GM23338 (cell line): Measurements from ENCODE around the gene AKAP17A.

Experiments used
- CREB1 ChIP-seq: fragments of 250-450 bp; sonication (Bioruptor Pico); IDR thresholded peaks from 2 replicates; pipeline ENCODE4 v1.5.0; 2020; ENCODE audit warnings: low read depth, mild to moderate bottlenecking, moderate library complexity
- CTCF ChIP-seq, 2 experiments: fragments of 200-600 bp in 1 of 2; sonication (generic) in 1 of 2; conservative IDR thresholded peaks; 2 replicates each; pipeline versions ENCODE4 v1.5.1 to v1.6.1; 2016 to 2017; ENCODE audit warnings: antibody characterized with exemption in 2 of 2, low read depth in 2 of 2, mild to moderate bottlenecking in 2 of 2, moderate library complexity in 1 of 2
- ETS1 ChIP-seq: IDR thresholded peaks from 2 replicates; pipeline ENCODE4 v1.6.1; 2016; ENCODE audit warnings: antibody characterized with exemption
- EZH2 ChIP-seq: fragments of 200-600 bp; sonication (generic); IDR thresholded peaks from one replicate; pipeline ENCODE4 v1.8.0; 2017; ENCODE audit warnings: antibody characterized with exemption, mild to moderate bottlenecking, low read depth; ENCODE audit not compliant: unreplicated experiment
- EZH2phosphoT487 ChIP-seq: fragments of 200-600 bp; sonication (generic); IDR thresholded peaks from one replicate; pipeline ENCODE4 v1.8.1; 2018; ENCODE audit warnings: antibody characterized with exemption; ENCODE audit not compliant: unreplicated experiment
- JUNB ChIP-seq: IDR thresholded peaks from one replicate; pipeline ENCODE4 v1.6.1; 2016; ENCODE audit warnings: antibody characterized with exemption; ENCODE audit not compliant: unreplicated experiment
- NANOG ChIP-seq: IDR thresholded peaks from 2 replicates; pipeline ENCODE4 v1.6.1; 2016; ENCODE audit warnings: antibody characterized with exemption, borderline replicate concordance
- POLR2AphosphoS5 ChIP-seq: IDR thresholded peaks from 2 replicates; pipeline ENCODE4 v1.6.1; 2016; ENCODE audit warnings: antibody characterized with exemption, low read depth
- REST ChIP-seq: IDR thresholded peaks from one replicate; pipeline ENCODE4 v1.6.1; 2018; ENCODE audit warnings: antibody characterized with exemption; ENCODE audit not compliant: unreplicated experiment
- STAT1 ChIP-seq: IDR thresholded peaks from one replicate; pipeline ENCODE4 v1.6.1; 2016; ENCODE audit warnings: antibody characterized with exemption; ENCODE audit not compliant: unreplicated experiment
- ZNF114 ChIP-seq: fragments of 250-450 bp; sonication (Bioruptor Pico); IDR thresholded peaks from 2 replicates; pipeline ENCODE4 v1.5.0; 2020; ENCODE audit warnings: mild to moderate bottlenecking, moderate library complexity
- ZNF331 ChIP-seq: fragments of 250-450 bp; sonication (Bioruptor Pico); IDR thresholded peaks from 2 replicates; pipeline ENCODE4 v1.5.0; 2020; ENCODE audit warnings: low read depth, mild to moderate bottlenecking, moderate library complexity

GRCh38 chrX:1629244-1629643 lies 37.8 kb downstream of the AKAP17A start:
- TF ChIP-seq CTCF (conservative IDR thresholded peaks at IDR 0.05; ENCODE audit: low read depth in 2 of 2): no peak
- no peak for TF ChIP-seq REST
- no peak for TF ChIP-seq EZH2
- TF ChIP-seq EZH2phosphoT487: no peak
- no peak for TF ChIP-seq POLR2AphosphoS5
- TF ChIP-seq CREB1 (CRISPR knock-in tag): no peak
- no peak for TF ChIP-seq ZNF331 (CRISPR knock-in tag)
- TF ChIP-seq STAT1: no peak
- no peak for TF ChIP-seq NANOG
- no peak for TF ChIP-seq ETS1
- no peak for TF ChIP-seq ZNF114 (CRISPR knock-in tag)
- TF ChIP-seq JUNB: no peak
